K562 (cell line): ENCODE results near the gene IGF2BP3. TPM values are rescaled to one million over a fixed set of nuclear protein-coding genes. Genes with fewer than 3 reads are reported as not detected.

ENCODE experiments used
- CBX2 ChIP-seq: fragments of 200-600 bp; sonication (generic); IDR thresholded peaks from one replicate; pipeline ENCODE4 v1.6.1; 2012; ENCODE audit warnings: mild to moderate bottlenecking, low read length, inconsistent platforms; ENCODE audit not compliant: insufficient read depth, poor library complexity, severe bottlenecking
- CEBPG ChIP-seq, 3 experiments: fragments of 200-800 bp in 1 of 3; sonication (Bioruptor generic) in 1 of 3; sonication (generic) in 1 of 3; formaldehyde crosslinking in 1 of 3; IDR thresholded peaks in 2 of 3; conservative IDR thresholded peaks in 1 of 3; 2 replicates each; pipeline versions ENCODE4 v1.6.1 to v1.8.0; 2016 to 2022; ENCODE audit warnings: missing compliant biosample characterization in 2 of 3, missing genetic modification characterization in 2 of 3, mild to moderate bottlenecking in 1 of 3, missing genetic modification reagents in 1 of 3
- FIP1L1 ChIP-seq: fragments of 200-400 bp; formaldehyde crosslinking; IDR thresholded peaks from 2 replicates; pipeline ENCODE4 v1.6.1; 2018; ENCODE audit warnings: mild to moderate bottlenecking, low read depth, low read length; ENCODE audit not compliant: poor library complexity, severe bottlenecking
- GATAD2B ChIP-seq: fragments of 450-650 bp; IDR thresholded peaks from 2 replicates; pipeline ENCODE4 v1.6.1; 2017; ENCODE audit warnings: mild to moderate bottlenecking, borderline replicate concordance
- HMGXB4 ChIP-seq: sonication (generic); formaldehyde crosslinking; IDR thresholded peaks from 2 replicates; pipeline ENCODE4 v1.8.1; 2023; ENCODE audit warnings: mild to moderate bottlenecking, missing genetic modification reagents
- KAT7 ChIP-seq: sonication (generic); formaldehyde crosslinking; IDR thresholded peaks from 2 replicates; pipeline ENCODE4 v1.8.0; 2022; ENCODE audit warnings: missing genetic modification reagents, mild to moderate bottlenecking, borderline replicate concordance
- MCM2 ChIP-seq: fragments of 450-650 bp; IDR thresholded peaks from 2 replicates; pipeline ENCODE4 v1.6.1; 2017; ENCODE audit warnings: low read depth, mild to moderate bottlenecking
- POLR2G ChIP-seq: fragments of 200-400 bp; formaldehyde crosslinking; IDR thresholded peaks from 2 replicates; pipeline ENCODE4 v1.6.1; 2017; ENCODE audit warnings: low read depth, mild to moderate bottlenecking, antibody characterized with exemption, low read length, moderate library complexity
- SNIP1 ChIP-seq: fragments of 450-650 bp; IDR thresholded peaks from 2 replicates; pipeline ENCODE4 v1.7.1; 2017; ENCODE audit warnings: low read depth, mild to moderate bottlenecking
- ZBTB11 ChIP-seq, 3 experiments: fragments of 200-800 bp in 1 of 3; fragments of 250-450 bp in 1 of 3; fragments of 450-650 bp in 1 of 3; sonication (Bioruptor Pico) in 1 of 3; sonication (Bioruptor generic) in 1 of 3; formaldehyde crosslinking in 1 of 3; IDR thresholded peaks; 2 replicates each; pipeline versions ENCODE4 v1.6.1 to v1.8.0; 2016 to 2022; ENCODE audit warnings: mild to moderate bottlenecking in 2 of 3, missing genetic modification characterization in 2 of 3, missing compliant biosample characterization in 1 of 3, moderate library complexity in 1 of 3
- ZBTB8A ChIP-seq: fragments of 450-650 bp; IDR thresholded peaks from 2 replicates; pipeline ENCODE4 v1.6.1; 2018; ENCODE audit warnings: mild to moderate bottlenecking, moderate library complexity; ENCODE audit not compliant: partially characterized antibody
- ZC3H8 ChIP-seq: fragments of 450-650 bp; IDR thresholded peaks from 2 replicates; pipeline ENCODE4 v1.6.1; 2017
- ZNF76 ChIP-seq: fragments of 250-450 bp; sonication (Bioruptor Pico); IDR thresholded peaks from 2 replicates; pipeline ENCODE4 v1.4.0; 2020; ENCODE audit warnings: mild to moderate bottlenecking, moderate library complexity, borderline replicate concordance
- polyA plus RNA-seq, 8 experiments: library from polyadenylated mRNA; depleted of rRNA in 4 of 8; stranded (reverse) in 5 of 8; unstranded in 3 of 8; fragments of >200 nt; fragmentation: Nextera tagmentation in 2 of 8; fragmentation: Illumina TruSeq in 1 of 8; extraction: Ambion mirVana in 2 of 8; extraction: Trizol in 1 of 8; gene quantifications; 2 replicates each; pipeline versions ENCODE4 v1.2.1 to v1.2.3, GENCODE V29; 2011 to 2014; ENCODE audit warnings: inconsistent platforms in 1 of 8, missing spikeins in 1 of 8
- total RNA-seq, 7 experiments: library from RNA; depleted of rRNA in 6 of 7; stranded (reverse); fragments of >200 nt in 6 of 7; fragmentation: Illumina TruSeq in 2 of 7; extraction: Trizol in 2 of 7; gene quantifications; 2 replicates each; pipeline versions ENCODE4 v1.2.1 to v1.2.3, GENCODE V29; 2011 to 2021; ENCODE audit warnings: low replicate concordance in 1 of 7
- TF ChIP-seq, protein P1 (sequence below): fragments of 450-650 bp; formaldehyde crosslinking; IDR thresholded peaks from 2 replicates; pipeline ENCODE4 v1.4.0; 2020; ENCODE audit warnings: mild to moderate bottlenecking, moderate library complexity
- TF ChIP-seq, protein P2 (sequence below): fragments of 250-450 bp; sonication (Bioruptor Pico); IDR thresholded peaks from 2 replicates; pipeline ENCODE4 v1.9.0; 2021; ENCODE audit warnings: mild to moderate bottlenecking
- TF ChIP-seq, protein P3 (sequence below): fragments of 450-650 bp; IDR thresholded peaks from 2 replicates; pipeline ENCODE4 v1.6.1; 2017; ENCODE audit warnings: antibody characterized with exemption, mild to moderate bottlenecking

The IGF2BP3 gene
- total and polyA plus RNA-seq, 9 of the 15 experiments (the other 6 are each of a cell fraction or from before 2014, with no cell fraction given) = 8.4 to 88.1 (median 61.2) TPM

- TF ChIP-seq, protein P1, sequence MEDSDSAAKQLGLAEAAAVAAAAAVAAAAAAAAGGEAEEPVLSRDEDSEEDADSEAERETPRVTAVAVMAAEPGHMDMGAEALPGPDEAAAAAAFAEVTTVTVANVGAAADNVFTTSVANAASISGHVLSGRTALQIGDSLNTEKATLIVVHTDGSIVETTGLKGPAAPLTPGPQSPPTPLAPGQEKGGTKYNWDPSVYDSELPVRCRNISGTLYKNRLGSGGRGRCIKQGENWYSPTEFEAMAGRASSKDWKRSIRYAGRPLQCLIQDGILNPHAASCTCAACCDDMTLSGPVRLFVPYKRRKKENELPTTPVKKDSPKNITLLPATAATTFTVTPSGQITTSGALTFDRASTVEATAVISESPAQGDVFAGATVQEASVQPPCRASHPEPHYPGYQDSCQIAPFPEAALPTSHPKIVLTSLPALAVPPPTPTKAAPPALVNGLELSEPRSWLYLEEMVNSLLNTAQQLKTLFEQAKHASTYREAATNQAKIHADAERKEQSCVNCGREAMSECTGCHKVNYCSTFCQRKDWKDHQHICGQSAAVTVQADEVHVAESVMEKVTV = no peak
- TF ChIP-seq, protein P2, sequence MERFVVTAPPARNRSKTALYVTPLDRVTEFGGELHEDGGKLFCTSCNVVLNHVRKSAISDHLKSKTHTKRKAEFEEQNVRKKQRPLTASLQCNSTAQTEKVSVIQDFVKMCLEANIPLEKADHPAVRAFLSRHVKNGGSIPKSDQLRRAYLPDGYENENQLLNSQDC (CRISPR knock-in tag) = no peak
- TF ChIP-seq SNIP1 (no peak), KAT7 (0 out of 2 replicates have a peak, but pooled peaks have one; percentile 17), MCM2 (no peak), POLR2G (no peak), GATAD2B (0 out of 2 replicates have a peak, but pooled peaks have one; percentile 39), FIP1L1 (peak; percentile 85), HMGXB4 (CRISPR knock-in tag) (0 out of 2 replicates have a peak, but pooled peaks have one; percentile 57), ZBTB8A (no peak), ZNF76 (CRISPR knock-in tag) (no peak), ZC3H8 (no peak), CBX2 (no peak), CEBPG (CRISPR knock-in tag; IDR thresholded peaks at IDR 0.05) (no peak), CEBPG (tag; conservative IDR thresholded peaks at IDR 0.05 in 1 of 2, IDR thresholded peaks at IDR 0.05 in 1 of 2) (no peak), ZBTB11 (CRISPR knock-in tag; IDR thresholded peaks at IDR 0.05) (0 out of 6 replicates have a peak, but pooled peaks of 1 of the 3 experiments have one; percentile 8)
- TF ChIP-seq, protein P3, sequence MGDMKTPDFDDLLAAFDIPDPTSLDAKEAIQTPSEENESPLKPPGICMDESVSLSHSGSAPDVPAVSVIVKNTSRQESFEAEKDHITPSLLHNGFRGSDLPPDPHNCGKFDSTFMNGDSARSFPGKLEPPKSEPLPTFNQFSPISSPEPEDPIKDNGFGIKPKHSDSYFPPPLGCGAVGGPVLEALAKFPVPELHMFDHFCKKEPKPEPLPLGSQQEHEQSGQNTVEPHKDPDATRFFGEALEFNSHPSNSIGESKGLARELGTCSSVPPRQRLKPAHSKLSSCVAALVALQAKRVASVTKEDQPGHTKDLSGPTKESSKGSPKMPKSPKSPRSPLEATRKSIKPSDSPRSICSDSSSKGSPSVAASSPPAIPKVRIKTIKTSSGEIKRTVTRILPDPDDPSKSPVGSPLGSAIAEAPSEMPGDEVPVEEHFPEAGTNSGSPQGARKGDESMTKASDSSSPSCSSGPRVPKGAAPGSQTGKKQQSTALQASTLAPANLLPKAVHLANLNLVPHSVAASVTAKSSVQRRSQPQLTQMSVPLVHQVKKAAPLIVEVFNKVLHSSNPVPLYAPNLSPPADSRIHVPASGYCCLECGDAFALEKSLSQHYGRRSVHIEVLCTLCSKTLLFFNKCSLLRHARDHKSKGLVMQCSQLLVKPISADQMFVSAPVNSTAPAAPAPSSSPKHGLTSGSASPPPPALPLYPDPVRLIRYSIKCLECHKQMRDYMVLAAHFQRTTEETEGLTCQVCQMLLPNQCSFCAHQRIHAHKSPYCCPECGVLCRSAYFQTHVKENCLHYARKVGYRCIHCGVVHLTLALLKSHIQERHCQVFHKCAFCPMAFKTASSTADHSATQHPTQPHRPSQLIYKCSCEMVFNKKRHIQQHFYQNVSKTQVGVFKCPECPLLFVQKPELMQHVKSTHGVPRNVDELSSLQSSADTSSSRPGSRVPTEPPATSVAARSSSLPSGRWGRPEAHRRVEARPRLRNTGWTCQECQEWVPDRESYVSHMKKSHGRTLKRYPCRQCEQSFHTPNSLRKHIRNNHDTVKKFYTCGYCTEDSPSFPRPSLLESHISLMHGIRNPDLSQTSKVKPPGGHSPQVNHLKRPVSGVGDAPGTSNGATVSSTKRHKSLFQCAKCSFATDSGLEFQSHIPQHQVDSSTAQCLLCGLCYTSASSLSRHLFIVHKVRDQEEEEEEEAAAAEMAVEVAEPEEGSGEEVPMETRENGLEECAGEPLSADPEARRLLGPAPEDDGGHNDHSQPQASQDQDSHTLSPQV = no peak
Measured at GRCh38 chr7:23473844-23474093, 3.5 kb upstream of the IGF2BP3 start (continued).
